NCI-H774 (cell line): ENCODE results near the gene ACOXL.

Source experiments
- DNase-seq: peaks from one replicate; lab custom pipeline; 2025; lab: John Stamatoyannopoulos, UW

The ACOXL gene

DNA sequence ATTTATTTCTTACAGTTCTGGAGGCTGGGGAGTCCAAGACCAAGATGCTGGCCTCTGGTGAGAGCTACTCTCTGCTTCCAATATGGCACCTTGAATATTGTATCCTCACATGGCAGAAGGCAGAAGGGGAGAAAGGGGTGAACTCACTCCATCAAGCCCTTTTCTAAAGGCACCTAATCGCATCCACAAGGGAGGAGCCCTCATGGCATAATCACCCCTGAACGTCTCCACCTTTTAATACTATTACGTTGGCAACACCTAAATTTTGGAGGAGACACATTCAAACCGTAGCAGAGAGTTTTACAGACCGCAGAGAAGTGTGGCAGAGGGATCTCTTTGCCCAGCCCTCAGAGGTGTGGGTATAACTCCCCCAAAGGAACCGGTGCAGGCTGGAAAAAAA is 245.8 kb downstream of the ACOXL start:
- no peak for DNase-seq

DNA sequence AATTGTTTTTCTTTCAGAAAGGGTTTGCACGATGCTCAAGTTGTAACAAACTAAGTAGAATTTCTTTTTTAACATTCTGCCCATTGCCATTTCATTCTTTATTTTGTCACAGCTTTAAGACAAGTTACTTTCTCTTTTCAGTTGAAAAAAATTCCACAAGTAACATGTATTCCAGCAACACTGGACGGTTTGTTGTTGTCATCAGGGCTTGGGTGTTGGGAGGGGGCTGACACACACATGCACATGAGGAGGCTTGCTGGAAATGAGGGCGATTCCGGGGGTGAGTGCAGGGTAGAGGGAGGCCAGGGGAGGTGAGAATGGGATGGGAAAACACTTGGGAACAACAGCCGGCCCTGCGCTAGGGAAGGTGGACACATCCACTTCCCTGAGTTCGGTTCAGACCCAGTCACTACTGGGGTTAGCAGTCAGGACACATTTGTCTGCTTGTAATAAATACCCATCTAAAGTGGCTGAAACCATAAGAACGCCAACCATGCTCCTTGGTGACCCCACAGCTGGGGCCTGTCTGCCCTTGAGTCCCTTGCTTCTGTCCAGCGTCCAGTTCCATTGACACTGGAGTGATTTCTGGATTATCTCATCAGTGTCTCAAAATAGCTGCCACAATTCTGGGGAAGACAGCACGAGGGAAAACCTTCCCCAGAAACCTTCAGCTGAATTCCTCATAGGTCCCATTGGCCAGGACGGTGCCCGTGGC is 246.5 kb downstream of the ACOXL start:
- DNase-seq, result no peak

DNA sequence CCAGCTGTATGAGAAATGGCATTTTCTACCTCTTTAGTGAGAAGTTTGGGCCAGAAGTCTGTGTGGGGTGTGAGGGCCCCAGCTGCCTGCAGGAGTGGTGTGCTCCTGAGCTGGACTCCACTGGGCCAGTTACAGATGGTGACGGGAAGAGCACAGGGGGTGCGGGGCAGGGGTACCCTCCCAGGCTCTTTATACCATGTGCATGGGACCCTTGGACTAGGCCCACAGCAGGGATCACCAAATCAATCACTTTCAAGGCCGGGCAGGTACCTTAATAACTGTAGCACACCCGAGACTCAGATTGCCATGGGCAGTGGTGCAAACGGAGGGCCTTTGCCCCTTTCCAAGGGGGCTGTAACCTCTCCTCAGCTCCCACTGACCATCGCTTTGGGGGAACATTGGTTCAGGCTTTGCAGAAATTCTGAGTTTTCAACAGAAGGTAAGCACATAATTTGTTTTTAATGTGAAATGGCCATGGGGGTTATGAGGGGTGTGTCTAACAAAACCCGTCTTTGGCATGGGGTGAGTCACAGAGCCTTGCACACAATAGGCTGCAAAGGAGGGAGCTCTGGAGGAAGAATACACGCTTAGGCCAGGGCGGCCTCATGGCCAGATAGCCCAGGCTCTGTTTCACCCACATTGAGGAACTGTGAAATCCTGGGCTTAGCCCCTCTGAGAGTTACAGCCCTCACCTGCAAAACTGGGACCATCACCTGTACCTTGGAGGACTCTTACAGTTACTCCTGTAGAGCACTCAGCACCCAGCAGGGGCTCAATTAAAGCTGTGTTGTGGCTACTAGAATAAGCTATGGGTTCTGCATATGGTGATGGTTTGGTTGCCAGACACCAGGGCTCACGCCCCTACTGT is 247.3 kb downstream of the ACOXL start:
- no peak for DNase-seq

DNA sequence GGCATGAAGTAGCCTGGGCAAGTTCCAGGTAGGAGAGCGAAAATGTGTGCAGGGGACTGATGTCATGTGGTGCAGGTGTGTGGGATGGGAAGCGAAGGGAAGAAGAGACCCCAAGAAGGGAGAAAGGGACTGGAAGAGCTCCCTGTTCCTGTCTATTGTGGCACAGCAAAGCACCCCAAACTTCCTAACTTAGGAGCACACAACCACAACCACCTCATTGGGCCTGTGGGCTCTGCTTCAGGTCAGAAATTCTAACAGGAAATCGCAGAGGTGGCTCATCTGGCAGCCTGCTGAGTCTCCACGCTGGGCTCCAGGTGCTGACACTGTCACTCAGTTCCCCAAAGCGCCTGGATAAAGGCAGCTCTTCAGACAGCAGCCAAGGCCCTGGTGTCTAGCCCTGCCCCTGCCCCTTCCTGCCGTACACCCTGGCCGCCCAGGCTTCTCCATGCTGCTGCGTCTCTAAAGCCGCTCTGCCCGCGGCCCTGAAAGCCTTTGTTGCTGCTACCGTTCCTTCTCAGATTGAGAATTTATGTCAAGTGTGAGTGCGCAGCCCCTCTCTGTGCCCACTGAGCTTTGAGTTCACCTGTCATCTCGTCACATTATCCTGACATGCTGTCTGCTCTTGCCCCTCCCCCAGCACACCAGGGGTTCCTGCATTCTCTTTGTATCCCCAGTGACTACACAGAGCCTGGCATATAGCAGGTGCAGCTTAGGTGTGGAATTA is 248.1 kb downstream of the ACOXL start:
- DNase-seq, result peak; percentile 49

DNA sequence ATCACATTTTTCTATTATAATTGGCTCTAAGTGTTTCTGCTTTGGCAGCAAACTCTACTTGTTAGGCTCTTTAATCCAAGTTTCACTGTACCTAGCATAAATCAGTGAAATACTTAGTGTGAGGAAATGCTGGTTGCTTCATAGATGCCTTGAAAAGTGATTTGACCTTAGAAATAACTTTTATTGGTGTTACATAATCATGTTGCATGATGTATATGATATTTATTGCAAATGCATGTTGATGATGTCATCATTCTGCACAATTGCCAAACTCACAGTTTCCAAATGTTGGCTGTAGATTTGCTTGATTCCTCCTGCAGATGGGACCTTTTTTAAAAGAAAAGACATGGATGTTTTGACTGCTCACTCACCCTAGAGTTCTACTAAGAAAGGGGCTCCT is 250.8 kb downstream of the ACOXL start:
- no peak for DNase-seq

DNA sequence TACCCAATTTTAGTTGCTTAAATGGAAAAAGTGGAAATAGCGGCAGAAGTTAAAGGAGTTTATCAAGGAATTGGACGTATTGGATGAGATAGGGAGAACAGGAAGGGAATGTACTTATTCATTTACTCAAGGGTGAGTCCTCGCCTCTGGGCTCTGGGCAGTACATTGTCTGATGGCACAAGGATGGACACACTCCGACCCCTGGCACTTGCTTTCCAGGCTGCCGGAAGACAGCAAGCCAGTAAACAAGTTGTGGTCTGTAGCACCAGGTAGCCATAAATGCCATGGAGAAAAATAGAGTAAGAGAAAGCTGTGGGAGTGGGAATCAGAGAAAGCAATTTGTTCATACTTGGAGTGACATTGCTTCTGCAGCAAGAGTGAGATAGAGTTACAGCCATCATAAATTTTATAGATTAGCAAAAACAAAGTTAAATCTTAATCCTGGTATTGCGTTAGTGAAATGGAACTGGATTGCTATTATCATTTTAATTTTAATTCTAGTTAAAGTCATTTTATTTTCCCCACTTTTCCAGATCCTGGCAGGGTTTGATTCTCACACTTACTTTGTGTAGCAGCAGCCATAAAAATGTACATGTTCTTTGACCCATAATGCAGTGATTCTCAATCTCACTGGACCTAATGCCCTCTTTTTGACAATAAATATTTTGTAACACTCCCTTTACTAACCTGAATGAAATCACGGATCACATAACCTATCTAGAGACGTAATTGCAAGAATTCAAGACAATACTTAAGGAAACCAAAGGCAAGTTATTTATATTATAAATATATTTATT is 252.5 kb downstream of the ACOXL start:
- no peak for DNase-seq

DNA sequence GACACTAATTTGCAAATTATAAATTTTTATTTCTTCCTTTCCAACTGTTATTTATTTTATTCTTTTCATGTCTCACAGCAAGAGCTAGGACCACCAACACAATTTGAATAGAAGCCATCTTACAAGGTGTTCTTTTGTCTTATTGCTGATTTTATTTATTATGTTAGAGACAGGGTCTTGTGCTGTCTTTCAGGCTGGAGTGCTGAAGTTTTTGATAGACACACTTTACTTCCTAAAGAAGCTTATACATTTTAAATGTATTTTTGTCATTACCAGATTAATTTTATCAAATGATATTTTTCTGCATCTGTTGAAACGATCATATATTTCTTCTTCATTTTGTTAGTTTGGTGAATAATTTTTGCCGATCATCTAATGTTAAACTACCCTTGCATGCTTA is 258.1 kb downstream of the ACOXL start:
- no peak for DNase-seq

DNA sequence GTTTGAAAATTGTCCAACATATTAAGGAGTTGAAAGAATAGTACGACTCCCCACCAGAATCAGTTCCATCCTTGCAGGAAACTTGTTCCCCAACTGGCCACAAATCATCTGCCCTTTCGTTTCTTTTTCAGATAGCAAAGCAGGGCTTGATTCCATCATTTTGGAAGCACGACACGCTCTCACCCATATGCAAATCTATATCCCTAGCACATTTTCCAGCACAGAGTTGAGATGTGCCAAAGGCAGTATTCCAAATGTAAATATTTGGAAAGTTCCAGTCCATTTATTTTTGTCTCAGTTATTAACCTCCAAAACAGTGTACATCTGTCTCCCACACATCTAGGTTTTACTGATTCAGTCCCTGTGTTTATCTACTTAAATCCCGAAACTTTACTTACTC is 259.5 kb downstream of the ACOXL start:
- peak; percentile 27 for DNase-seq

DNA sequence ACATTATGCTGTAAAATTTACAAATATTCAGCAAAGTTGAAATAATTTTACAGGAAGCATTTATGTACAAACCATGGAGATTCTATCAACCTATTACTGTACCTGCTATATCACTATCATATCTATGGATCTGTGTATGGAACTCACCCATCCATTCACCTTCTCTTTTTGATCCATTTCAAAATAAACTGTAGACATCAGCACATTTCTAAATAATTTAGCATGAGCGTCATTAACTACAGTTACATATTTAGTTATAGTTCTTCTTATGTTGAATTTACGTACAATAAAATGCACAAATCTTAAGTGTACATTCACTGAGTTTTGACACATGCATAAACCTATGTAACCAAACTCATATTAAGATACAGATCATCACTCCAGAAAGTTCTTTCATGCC is 260.5 kb downstream of the ACOXL start:
- DNase-seq, result no peak

DNA sequence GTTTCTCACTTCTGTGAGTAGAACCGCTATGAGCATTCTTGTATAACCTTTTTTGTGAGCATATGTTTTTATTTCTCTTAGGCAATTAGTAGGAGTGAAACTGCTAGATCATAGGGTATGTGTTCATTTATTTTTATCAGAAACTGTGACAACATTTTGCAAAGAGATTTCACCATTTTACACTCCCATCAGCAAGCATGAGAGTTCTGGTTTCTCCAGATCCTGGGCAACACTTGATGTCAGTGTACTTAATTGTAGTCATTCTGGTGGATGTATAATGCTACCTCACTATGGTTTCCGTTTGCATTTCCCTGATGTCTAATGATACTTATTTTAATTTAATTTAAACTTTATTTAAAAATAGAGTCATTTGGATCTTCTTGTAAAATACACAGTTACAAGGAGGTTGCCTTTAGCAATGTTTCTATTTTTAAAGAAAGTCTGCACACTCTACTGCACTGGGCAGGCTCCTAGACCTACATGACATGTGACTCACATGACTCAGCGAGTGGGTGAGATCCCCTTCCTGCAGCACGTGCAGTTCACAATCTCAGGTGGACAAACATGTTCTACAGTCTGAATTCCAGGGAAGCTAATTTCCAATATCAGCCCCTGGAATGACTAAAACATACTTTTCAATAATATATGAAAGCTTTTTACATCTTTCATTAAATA is 261.3 kb downstream of the ACOXL start:
- DNase-seq, result peak; percentile 37

DNA sequence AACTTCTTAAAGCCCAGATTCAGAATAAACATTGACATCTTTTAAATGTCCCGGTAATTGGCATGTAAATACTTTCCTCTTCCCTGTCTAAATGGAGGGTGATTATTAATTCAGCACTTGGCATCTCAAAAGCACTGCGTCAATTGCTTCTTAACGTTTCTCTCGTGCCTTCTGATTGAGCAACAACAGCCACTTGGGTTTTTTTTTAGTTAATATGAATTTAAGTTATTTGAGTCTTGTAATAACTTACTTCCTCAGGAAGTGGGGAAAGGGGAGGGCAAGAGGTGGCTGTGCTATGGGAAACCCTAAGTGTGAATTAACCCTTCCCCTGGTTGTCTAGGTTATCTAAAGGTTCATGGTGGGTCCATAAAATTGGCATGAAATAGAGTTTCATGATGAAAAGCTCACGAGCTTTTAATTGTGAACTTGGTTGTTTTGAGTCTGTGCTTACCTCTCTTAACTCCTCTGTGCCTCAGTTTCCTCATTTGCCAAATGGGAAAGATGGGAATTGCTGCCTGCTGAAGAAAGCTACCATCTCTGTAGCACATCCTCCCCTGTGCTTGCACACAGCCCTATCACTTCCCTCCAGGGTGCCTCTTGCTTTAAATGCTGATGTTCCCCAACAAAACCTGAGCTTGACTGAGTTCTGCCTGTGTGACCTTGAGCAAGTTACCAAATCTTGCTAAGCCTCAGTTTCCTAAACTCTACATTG is 262.0 kb downstream of the ACOXL start:
- DNase-seq, result peak; percentile 37

DNA sequence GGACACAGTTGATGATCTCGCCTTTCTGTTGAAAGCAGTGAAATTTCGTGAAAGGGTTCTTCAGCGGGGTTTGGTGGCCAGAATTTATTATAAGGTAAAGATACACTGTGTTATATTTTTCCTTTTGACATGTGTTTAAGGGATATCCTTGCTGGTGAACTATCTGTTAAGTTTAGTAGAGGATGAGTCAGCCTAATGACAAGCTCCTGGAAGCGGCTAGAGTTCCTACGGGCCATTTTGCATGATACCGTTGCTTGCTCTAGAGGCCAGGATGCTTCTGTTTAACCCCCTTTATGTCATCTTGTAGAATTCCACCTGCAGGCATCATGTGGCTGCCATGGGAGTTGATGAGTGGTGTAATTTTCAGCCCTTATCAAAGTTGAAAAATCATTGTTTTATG is 263.5 kb downstream of the ACOXL start:
- no peak for DNase-seq

DNA sequence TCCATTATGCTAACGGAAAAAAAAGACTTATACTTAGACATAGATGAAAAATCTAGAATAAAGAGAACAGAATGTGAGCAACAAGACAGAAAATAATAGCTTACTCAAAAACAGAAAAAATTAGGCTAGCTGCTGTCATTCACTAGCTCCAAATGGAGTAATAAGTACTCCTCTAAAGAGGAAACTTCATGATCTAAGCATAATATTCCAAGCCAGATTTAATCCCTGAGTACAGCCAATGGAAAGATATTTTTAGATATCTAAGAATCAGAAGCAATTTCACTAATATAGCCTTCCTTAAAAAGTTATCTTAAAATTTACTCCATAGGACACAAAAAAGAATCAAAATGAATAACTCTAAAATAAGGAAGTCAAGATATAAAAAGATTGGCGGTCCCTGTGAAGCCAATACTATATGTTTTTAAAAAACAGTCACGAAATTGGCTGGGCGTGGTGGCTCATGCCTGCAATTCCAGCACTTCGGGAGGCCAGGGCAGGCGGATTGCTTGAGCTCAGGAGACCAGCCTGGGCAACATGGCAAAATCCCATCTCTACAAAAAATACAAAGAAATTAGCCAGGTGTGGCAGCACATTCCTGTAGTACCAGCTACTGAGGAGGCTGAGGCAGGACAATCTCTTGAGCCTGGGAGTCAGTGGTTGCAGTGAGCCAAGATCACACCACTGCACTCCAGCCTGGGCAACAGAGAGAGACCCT is 265.1 kb downstream of the ACOXL start:
- DNase-seq, result no peak

DNA sequence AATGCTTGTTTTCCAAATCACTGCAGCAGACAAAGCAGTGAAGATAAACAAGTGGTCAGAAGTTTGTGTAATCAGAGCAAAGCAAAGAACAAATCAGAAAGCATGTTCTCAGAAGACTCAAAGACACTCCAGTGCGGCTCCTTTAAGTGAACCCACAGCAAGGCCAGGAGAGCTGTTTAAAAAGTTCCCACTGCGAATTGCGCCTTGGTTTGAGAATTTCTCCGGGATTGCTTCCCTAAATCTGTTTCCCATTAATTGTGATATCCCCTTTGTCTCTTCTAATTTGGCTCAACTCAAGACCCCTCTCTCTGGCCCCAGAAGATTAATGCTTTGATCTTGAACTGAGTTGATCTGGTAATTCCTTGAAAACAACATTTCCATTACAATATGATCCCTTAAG is 265.9 kb downstream of the ACOXL start:
- no peak for DNase-seq

DNA sequence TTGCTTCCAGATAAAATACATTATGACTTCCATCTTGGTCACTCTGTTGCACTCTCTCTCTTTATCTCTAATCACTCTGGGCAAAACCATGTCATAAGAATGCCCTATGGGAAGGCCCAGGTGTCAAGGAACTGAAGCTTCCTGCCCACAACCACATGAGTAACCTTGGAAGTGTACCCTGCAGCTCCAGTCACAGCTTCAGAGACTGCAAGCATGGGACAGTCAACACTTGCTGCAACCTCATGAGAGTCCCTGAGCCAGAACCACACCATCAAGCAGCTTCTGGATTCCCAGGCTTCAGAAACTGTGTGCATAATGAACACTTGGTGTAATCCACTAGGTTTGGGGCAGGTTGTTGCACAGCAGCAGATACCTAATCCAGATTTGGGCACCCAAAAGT is 267.3 kb downstream of the ACOXL start:
- DNase-seq, result no peak

DNA sequence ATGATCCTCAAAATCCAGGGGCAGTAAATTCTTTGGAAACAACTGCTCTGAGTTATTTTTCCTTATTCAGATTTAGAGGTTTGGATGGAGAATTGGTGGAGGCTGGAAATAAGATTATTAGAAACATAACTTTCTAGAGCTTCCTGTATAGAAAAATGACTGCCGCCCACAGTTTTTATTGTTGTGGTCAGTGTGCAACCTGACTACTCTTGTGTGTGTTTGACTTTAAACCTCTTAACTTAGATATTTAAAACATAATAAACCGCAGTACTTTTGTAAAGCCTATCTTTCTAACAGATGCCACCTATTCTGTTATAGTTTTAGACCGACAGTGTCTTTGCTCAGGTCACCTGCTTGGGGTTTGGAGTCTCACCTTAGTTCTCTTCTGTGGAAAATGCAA is 272.9 kb downstream of the ACOXL start:
- no peak for DNase-seq

DNA sequence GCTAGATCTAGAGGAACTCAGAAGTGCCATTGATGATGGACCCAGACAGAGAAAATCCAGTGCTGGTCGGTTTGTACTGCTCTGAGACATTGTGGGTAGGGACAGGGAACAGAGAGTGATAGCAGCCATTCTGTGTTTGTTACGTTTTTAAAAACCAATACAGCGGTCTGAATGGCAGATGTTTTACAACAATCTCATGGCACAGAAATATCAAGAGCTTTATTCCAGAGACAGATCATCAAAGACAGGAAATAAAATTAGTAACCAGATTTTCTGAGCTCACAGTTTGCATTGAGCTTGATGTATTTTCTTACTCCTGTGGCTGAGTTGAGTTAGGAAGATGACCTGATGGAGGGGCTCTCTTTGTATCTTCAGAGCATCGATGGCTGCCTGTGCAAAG is 273.4 kb downstream of the ACOXL start:
- DNase-seq, result no peak

DNA sequence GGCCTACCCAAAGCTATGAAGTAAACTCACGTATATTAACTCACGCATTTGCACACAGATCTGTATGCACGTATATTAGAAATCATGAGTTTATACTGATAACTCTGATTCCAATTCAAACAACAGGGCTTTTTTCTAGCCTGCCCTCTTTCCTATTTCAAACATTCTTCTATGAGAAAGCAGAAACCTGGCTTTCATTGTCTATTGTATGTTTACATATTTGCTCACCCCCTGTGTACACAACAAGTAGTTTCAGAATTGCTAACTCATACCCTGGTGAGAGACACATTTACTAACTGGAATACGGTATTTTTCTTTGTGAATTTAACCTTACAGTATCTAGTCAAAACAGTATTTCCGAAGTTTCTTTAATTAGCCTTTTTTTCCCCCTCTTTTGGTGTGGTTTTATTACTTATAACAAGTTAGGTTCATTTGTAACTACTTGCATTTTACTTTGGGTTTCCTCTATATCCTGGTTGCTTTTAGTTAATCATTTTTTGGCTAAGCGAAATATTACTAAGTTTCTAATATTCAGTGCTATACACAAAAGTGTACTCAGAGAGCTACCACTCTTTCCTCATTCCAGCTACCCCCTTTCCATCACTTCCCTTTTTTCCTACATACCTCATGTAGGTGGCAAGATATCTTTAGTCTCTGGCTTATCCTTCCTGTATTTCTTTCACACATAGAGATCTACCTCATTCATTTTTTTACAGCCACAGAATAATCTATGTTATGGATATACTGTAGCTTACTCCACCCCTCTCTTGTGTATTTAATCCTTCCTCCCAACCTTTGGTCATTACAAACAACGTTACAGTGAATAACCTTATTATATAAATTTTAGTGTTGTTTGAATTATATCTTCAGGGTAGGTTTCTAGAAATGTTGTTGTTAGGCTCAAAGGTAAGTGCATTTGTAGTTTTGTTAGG is 275.6 kb downstream of the ACOXL start:
- peak; percentile 9 for DNase-seq

DNA sequence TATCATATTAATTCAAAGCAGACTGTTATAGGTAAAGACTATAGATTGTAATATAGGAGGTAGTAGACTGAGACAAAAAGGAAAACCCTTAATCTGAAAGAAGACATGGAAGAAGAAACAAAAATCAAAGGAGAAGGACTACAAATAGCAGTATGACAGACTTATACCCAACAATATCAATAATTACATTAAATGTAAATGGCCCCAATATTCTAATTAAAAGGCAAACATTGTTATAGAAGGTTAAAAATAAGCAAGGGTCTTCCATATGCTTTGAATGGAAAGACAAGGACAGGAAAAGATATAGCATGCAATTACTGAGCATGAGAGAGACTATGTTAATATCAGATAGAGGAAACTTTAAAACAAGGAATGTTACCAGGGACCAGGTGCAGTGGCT is 278.8 kb downstream of the ACOXL start:
- DNase-seq, result no peak
